ENCODE data around the gene TCEAL8. TPM values are rescaled to one million over a fixed set of nuclear protein-coding genes. Genes with fewer than 3 reads are reported as not detected.
"Not testable (repeated sequence)": the region's sequence is repeated elsewhere in the genome, so short reads cannot be mapped to it uniquely, and the experiment has no call there.

The TCEAL8 gene
- 37.5 TPM for total RNA-seq
- long read RNA-seq, transcript TCEAL8-202 (3 exons, 1,222 nt): major isoform, 20 of 28 reads
- long read RNA-seq, partial matches to known transcripts: 3 of 28 reads
- long read RNA-seq, other reads (novel, unspliced or antisense): 4 of 28 reads

- peak; percentile 86 for DNase-seq
- ATAC-seq: peak; percentile 99
- intact Hi-C loops (cut with micrococcal nuclease): no loop called here
Observed at GRCh38 chrX:103254921-103255493, at the start of gene TCEAL8. Gene TCEAL8 (minus strand): TSS chrX:103255155. CDS start chrX:103253979, 1,176 bp downstream.

- ATAC-seq: no peak
- intact Hi-C loops (cut with micrococcal nuclease): no loop called here
- DNase-seq: no peak
Observed at GRCh38 chrX:103304705-103305104, 49.8 kb upstream of the TCEAL8 start.

GRCh38 chrX:103293118-103293517 is 38.2 kb upstream of the TCEAL8 start:
- DNase-seq: no peak
- no peak for ATAC-seq
- intact Hi-C loops (cut with micrococcal nuclease): no loop called here

- intact Hi-C loops (cut with micrococcal nuclease): no loop called here
- no peak for ATAC-seq
Observed at GRCh38 chrX:103279624-103280023, 24.7 kb upstream of the TCEAL8 start.

GRCh38 chrX:103276581-103277002 is 21.6 kb upstream of the TCEAL8 start, which contains the start of gene TCEAL5:
Gene TCEAL5 (minus strand): TSS chrX:103276750. CDS start chrX:103274563, 2,187 bp downstream.
- intact Hi-C loops (cut with micrococcal nuclease): no loop called here
- ATAC-seq: no peak
- DNase-seq: no peak

More at GRCh38 chrX:103279624-103280023, 24.7 kb upstream of the TCEAL8 start:
- no peak for DNase-seq

GRCh38 chrX:103275947-103276567 is 21.1 kb upstream of the TCEAL8 start:
- intact Hi-C loops (cut with micrococcal nuclease): no loop called here
- ATAC-seq (no peak), DNase-seq (no peak)

- DNase-seq (no peak), ATAC-seq (no peak)
- intact Hi-C loops (cut with micrococcal nuclease): no loop called here
Observed at GRCh38 chrX:103274284-103274683, 19.3 kb upstream of the TCEAL8 start.

- DNase-seq (no peak), ATAC-seq (no peak)
- intact Hi-C loops (cut with micrococcal nuclease): no loop called here
Observed at GRCh38 chrX:103258275-103258674, 3.3 kb upstream of the TCEAL8 start.

- ATAC-seq: no peak
- intact Hi-C loops (cut with micrococcal nuclease): no loop called here
- no peak for DNase-seq
Observed at GRCh38 chrX:103256651-103257050, 1.7 kb upstream of the TCEAL8 start.

GRCh38 chrX:103254171-103254824 is 657 bp downstream of the TCEAL8 start:
- ATAC-seq (peak; percentile 85), DNase-seq (peak; percentile 53)
- intact Hi-C loops (cut with micrococcal nuclease): no loop called here

- intact Hi-C loops (cut with micrococcal nuclease): no loop called here
- peak; percentile 26 for DNase-seq
- peak; percentile 48 for ATAC-seq
Observed at GRCh38 chrX:103253608-103254007, 1.3 kb downstream of the TCEAL8 start.

- no peak for DNase-seq
- intact Hi-C loops (cut with micrococcal nuclease): no loop called here
- no peak for ATAC-seq
Observed at GRCh38 chrX:103250977-103251376, 4.0 kb downstream of the TCEAL8 start.

GRCh38 chrX:103249805-103250204 is 5.2 kb downstream of the TCEAL8 start:
- ATAC-seq: no peak
- DNase-seq: no peak
- intact Hi-C loops (cut with micrococcal nuclease): loop anchor here (5.0 kb wide), 1 partner anchor 38 kb away; no protein-coding TSS in a partner anchor

GRCh38 chrX:103248553-103248952 is 6.4 kb downstream of the TCEAL8 start:
- no peak for DNase-seq
- intact Hi-C loops (cut with micrococcal nuclease): loop anchor here (5.0 kb wide), 1 partner anchor 36 kb away; no protein-coding TSS in a partner anchor
- no peak for ATAC-seq

GRCh38 chrX:103240155-103240554 is 14.8 kb downstream of the TCEAL8 start:
- DNase-seq: no peak

GRCh38 chrX:103236296-103236695 is 18.7 kb downstream of the TCEAL8 start:
- ATAC-seq: no peak
- intact Hi-C loops (cut with micrococcal nuclease): no loop called here
- DNase-seq: no peak

More at GRCh38 chrX:103240155-103240554, 14.8 kb downstream of the TCEAL8 start:
- intact Hi-C loops (cut with micrococcal nuclease): no loop called here
- no peak for ATAC-seq

GRCh38 chrX:103235608-103236007 is 19.3 kb downstream of the TCEAL8 start:
- DNase-seq; ATAC-seq; intact Hi-C loops (cut with micrococcal nuclease): not testable (repeated sequence)

GRCh38 chrX:103234869-103235268 is 20.1 kb downstream of the TCEAL8 start:
- intact Hi-C loops (cut with micrococcal nuclease): no loop called here

GRCh38 chrX:103233263-103233662 is 21.7 kb downstream of the TCEAL8 start:
- DNase-seq (no peak), ATAC-seq (no peak)
- intact Hi-C loops (cut with micrococcal nuclease): no loop called here

More at GRCh38 chrX:103234869-103235268, 20.1 kb downstream of the TCEAL8 start:
- DNase-seq: no peak
- ATAC-seq: no peak

GRCh38 chrX:103225918-103226317 is 29.0 kb downstream of the TCEAL8 start:
- DNase-seq; intact Hi-C loops (cut with micrococcal nuclease); ATAC-seq: not testable (repeated sequence)

All from left ventricle myocardium superior (tissue), 1 donor.